ENCODE measurements around the gene MRPS9. TPM values are rescaled to one million over a fixed set of nuclear protein-coding genes. Genes with fewer than 3 reads are reported as not detected.

Gene MRPS9
- total RNA-seq, 1 experiment from 2014 or later, result 49.7 TPM

DNA sequence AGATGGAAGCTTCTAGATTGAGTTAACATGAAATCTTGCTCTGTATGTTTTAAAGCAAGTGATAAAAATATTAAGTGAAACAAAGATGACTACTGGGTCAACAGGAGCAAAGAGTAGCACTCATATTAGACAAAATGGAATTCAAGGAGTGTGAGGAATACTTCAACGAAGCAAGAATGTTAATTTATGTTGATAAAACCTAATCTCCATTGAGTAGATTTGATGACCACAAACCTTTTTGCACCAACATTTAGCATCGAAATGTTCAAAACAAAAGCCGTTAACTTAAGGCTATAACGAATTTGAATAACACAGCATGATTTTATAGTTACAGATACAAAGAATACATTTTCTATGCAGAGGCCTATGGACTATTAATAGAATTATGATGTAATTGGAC is 35.7 kb downstream of the MRPS9 start:
- no peaks in the 10 kb centered on the region for H3K4me1 ChIP-seq (ENCODE audit: control insufficient read depth in 1 of 2, insufficient read depth in 2 of 2, low read length in 2 of 2)
- POLR2A ChIA-PET, result no interaction called here
- H4K20me1 ChIP-seq (ENCODE audit: insufficient read depth), result no peaks in the 10 kb centered on the region
- H2AFZ ChIP-seq (ENCODE audit: low read depth, low read length, poor library complexity, severe bottlenecking), result no peak overlapping the region
- no peaks in the 10 kb centered on the region for H3K36me3 ChIP-seq (ENCODE audit: control insufficient read depth in 1 of 2, insufficient read depth in 2 of 2, low read length in 2 of 2)
- CTCF ChIA-PET, result no interaction called here
- TF ChIP-seq JUND (IDR thresholded peaks at IDR 0.05) (no peak), CBX3 (IDR thresholded peaks at IDR 0.05; ENCODE audit: low read depth) (no peak), EZH2 (IDR thresholded peaks at IDR 0.05) (no peak), SRF (IDR thresholded peaks at IDR 0.05; ENCODE audit: low read depth) (no peak), CEBPB (IDR thresholded peaks at IDR 0.05; ENCODE audit: low read depth) (no peak), EGR1 (IDR thresholded peaks at IDR 0.05; ENCODE audit: low read depth) (no peak), ELF1 (IDR thresholded peaks at IDR 0.05; ENCODE audit: borderline replicate concordance, low read depth) (no peak), ZNF274 (IDR thresholded peaks at IDR 0.05; ENCODE audit: low read depth, low read length) (no peak), ZFX (IDR thresholded peaks at IDR 0.05) (no peak)
- TF ChIP-seq, protein P1, sequence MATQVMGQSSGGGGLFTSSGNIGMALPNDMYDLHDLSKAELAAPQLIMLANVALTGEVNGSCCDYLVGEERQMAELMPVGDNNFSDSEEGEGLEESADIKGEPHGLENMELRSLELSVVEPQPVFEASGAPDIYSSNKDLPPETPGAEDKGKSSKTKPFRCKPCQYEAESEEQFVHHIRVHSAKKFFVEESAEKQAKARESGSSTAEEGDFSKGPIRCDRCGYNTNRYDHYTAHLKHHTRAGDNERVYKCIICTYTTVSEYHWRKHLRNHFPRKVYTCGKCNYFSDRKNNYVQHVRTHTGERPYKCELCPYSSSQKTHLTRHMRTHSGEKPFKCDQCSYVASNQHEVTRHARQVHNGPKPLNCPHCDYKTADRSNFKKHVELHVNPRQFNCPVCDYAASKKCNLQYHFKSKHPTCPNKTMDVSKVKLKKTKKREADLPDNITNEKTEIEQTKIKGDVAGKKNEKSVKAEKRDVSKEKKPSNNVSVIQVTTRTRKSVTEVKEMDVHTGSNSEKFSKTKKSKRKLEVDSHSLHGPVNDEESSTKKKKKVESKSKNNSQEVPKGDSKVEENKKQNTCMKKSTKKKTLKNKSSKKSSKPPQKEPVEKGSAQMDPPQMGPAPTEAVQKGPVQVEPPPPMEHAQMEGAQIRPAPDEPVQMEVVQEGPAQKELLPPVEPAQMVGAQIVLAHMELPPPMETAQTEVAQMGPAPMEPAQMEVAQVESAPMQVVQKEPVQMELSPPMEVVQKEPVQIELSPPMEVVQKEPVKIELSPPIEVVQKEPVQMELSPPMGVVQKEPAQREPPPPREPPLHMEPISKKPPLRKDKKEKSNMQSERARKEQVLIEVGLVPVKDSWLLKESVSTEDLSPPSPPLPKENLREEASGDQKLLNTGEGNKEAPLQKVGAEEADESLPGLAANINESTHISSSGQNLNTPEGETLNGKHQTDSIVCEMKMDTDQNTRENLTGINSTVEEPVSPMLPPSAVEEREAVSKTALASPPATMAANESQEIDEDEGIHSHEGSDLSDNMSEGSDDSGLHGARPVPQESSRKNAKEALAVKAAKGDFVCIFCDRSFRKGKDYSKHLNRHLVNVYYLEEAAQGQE (IDR thresholded peaks at IDR 0.05; ENCODE audit: low read depth), result no peak
- TF ChIP-seq, protein P2, sequence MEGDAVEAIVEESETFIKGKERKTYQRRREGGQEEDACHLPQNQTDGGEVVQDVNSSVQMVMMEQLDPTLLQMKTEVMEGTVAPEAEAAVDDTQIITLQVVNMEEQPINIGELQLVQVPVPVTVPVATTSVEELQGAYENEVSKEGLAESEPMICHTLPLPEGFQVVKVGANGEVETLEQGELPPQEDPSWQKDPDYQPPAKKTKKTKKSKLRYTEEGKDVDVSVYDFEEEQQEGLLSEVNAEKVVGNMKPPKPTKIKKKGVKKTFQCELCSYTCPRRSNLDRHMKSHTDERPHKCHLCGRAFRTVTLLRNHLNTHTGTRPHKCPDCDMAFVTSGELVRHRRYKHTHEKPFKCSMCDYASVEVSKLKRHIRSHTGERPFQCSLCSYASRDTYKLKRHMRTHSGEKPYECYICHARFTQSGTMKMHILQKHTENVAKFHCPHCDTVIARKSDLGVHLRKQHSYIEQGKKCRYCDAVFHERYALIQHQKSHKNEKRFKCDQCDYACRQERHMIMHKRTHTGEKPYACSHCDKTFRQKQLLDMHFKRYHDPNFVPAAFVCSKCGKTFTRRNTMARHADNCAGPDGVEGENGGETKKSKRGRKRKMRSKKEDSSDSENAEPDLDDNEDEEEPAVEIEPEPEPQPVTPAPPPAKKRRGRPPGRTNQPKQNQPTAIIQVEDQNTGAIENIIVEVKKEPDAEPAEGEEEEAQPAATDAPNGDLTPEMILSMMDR (IDR thresholded peaks at IDR 0.05 in 2 of 3, conservative IDR thresholded peaks at IDR 0.05 in 1 of 3; ENCODE audit: borderline replicate concordance in 1 of 3, insufficient read depth in 1 of 3, low read depth in 2 of 3, low read length in 2 of 3), result no peak
- TF ChIP-seq, protein P3, sequence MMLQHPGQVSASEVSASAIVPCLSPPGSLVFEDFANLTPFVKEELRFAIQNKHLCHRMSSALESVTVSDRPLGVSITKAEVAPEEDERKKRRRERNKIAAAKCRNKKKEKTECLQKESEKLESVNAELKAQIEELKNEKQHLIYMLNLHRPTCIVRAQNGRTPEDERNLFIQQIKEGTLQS (IDR thresholded peaks at IDR 0.05), result no peak
- no peak overlapping the region for H3K27ac ChIP-seq (ENCODE audit: low read depth, low read length)
- H3K27me3 ChIP-seq (ENCODE audit: insufficient read depth, low read length), result no peaks in the 10 kb centered on the region
- H3K4me2 ChIP-seq (ENCODE audit: low read length), result no peak overlapping the region
- H3K79me2 ChIP-seq (ENCODE audit: insufficient read depth, low read length), result 0 out of 2 replicates have a peak, but pooled peaks cover 4% of the 10 kb centered on the region
- H3K9me2 ChIP-seq (ENCODE audit: insufficient read depth), result no peaks in the 10 kb centered on the region
- intact Hi-C loops (cut with micrococcal nuclease), result no loop called here
- no peaks in the 10 kb centered on the region for H3K9me3 ChIP-seq (ENCODE audit: control insufficient read depth in 1 of 2, insufficient read depth in 1 of 2, low read depth in 1 of 2, low read length in 2 of 2)
- DNase-seq (ENCODE audit: low read depth, low spot score), result no peak
- H3K4me3 ChIP-seq (replicated peaks in 1 of 2; ENCODE audit: low read depth in 1 of 2, low read length in 2 of 2), result no peak overlapping the region
- no peak for ATAC-seq
- no peak overlapping the region for H3K9ac ChIP-seq (ENCODE audit: low read length)
- no TSS peak for BruUV-seq (replicated peaks)
- RAD21 ChIA-PET (ENCODE audit: low non-redundant PET in 1 of 2, low total read pairs in 2 of 2, uncharacterized antibody in 2 of 2, unreplicated experiment in 2 of 2), result no interaction called here
